Activated T-helper 9 cell treated with anti-CD3 and anti-CD28 coated beads, Interleukin-2, amount 50 U/mL, for 16 hours (primary cell): ENCODE data around the gene DSG2.

ENCODE experiments used
- DNase-seq: peaks from one replicate; pipeline ENCODE4 v3.0.0-alpha.2; 2020; ENCODE audit warnings: low read depth

The DSG2 gene

DNA sequence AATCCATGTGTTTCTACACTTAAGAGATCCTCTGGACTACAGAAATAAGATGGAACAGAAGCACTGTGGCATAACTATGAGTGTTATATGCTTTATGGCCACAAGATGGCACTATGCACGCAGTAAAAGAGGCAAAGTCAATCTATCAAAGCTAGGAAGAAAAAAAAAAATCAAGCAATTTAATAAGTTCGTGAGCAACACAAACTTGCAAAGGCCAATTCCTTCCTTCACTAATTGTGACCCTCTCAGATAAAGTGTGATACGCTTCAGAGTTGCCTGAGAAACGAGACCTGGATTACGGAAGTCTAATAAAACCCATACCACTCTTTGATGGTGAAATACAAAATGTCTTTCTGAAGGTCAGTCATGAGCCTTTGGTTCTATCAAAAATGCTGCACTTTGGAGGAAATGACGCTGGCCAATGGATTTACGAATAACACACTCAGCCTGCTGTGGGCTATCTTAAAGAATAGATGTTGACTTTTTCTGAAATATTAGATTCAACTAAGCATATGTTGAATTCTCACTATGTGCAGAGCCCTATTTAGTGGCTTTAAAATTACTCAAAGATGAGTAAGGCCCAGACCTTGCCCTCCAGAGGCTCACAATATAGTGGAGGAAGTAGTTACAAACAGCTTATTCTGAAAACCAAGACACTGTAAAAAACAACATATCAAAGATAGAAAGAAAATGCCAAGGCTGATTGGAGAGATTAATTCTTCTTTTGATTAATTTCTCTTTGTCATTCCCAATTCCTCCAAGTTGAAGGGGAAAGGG is 58.2 kb downstream of the DSG2 start:
- DNase-seq: no peak

DNA sequence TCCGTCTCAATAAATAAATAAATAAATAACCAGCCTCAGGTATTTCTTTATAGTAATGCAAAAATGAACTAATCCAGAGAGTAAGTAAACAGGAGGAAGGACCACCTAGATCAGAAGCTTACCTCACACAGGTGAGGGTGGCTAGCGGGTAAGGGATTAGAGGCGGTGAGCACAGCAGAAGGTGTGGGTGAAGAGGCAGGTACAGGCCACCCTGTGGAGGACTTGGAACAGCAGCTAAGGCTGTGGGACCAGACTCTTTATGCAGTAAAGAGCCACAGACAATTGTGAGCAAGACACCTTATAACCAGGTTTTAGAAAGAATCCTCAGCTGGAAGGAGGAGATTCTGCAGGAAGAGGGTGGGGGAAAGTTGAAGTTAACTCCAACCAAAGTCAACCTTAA is 59.5 kb downstream of the DSG2 start:
- DNase-seq: no peak

GRCh38 chr18:31558567-31558966 is 60.6 kb downstream of the DSG2 start:
- DNase-seq: no peak

- no peak for DNase-seq
These were observed 64.7 kb downstream of the DSG2 start for GRCh38 chr18:31562726-31563125.

DNA sequence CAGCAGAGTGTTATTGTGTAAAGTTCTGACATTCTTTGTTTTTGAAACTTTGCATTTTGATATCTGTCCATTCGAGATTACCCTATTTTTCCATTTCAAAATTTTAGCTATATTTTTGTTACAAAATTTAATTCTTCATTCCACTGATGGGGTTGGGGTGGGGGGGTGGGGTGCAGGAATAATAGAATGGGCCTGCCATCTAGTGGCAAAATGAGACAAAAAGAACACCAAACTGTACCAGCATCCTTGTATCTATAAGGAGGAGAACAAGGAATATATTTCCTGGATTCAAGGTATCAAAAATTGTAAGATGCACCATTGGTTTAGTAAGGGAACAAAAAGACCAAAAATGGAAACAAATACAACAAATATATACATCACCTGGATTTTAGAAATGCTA is 65.8 kb downstream of the DSG2 start:
- DNase-seq: no peak

DNA sequence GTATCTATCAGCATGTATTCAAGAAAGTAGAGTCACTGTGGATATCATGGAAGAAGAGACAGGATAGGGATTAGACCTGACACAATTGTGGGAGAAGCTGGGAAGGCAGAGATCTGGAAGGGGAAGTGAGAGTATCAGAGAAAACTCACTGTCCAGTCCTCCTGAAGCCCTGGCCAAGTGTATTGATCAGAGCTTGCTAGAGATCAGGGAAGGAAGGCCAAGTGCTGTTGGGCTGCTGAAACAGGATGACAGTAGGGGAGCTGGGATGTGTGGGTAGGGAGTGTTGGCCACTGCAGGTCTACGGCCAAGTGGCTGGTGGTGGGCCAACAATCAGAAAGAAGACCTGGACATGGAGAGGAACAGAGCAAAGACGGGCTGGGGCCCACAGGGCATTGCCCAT is 67.4 kb downstream of the DSG2 start:
- DNase-seq: no peak

DNA sequence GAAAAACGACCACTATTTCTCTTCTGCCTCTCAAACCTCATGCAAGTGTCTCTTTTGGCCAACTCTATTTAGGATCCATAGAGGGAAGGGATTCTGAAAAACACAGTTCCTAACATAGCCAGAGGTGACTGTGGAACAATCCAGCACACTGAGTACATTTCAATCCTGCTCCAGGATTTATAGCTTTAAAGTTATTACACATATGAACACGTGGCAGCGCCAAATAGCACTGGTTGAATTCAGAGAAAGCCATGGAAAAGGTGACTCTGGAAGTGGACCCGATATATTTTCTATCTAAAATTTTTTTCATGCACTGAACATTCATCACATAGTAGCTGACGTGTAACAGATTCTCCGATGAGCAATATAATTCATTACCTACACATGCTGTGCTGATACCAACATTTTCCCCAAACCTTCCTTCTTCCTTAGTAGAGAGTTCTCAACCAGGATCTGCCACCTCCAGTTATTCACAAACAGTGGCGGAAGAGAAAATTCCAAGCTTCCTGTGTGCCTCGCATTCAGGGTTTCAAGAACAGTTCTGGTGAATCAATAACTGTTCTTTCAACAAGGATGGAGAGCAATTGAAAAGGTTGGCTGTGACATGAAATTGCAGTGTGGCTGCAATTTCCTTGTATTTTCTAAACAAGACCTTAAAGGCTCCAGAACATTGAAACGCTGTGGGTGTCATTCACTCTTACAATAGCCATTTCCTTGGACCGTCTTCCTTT is 68.0 kb downstream of the DSG2 start:
- DNase-seq: no peak

DNA sequence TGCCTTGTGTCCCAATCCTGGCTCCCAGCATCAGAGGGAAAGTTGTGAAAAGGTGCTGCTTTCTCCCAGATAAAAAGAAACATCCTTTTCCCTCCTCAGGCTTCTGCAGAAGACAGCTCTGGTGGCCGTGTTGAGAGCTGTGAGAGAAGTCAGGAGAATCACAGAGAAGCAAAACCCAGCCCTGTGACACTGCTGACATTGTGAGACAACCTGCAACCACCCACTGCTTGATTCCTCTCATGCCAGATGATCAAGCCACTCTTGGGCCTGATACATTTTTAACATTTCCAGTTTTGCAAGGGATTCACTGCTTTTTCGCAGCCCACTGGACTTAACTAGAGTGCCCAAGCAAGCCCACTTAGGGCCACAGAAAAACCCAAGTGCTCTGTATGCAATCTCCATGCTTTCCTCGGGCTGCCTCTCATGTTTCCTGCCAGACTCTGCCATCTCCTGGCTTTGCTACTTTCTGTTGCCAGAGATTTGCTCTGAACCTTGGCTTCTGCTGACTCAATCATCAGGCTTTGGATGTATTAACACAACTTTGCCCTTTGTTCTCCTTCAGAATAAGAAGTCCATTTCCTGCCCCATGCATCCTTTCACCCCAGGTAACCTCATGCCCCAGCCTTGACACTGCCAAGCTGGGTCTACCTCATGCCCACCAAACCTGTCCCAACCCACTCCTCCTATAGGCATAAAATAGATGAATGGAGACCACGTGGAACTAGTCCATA is 68.8 kb downstream of the DSG2 start:
- DNase-seq: no peak

GRCh38 chr18:31572368-31572767 is 74.4 kb downstream of the DSG2 start:
- no peak for DNase-seq

DNA sequence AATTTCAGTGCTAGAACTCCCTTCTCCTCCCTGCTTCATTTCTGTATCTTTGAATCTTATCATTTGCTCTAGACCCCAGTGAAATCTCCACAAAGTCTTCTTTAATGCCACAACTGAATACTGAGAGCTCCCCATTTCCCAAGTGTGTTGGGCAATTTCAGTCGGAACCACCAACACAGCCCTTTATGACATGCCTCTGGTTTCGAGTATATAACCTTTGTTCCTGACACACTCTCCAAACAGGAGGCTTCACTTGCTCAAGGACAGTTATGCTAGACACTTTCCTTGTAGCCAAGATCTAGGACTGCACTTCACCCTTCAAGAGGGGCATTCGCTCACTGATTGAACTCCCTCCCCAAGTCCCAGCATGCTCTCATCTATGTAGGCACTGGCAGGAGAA is 75.1 kb downstream of the DSG2 start:
- no peak for DNase-seq

DNA sequence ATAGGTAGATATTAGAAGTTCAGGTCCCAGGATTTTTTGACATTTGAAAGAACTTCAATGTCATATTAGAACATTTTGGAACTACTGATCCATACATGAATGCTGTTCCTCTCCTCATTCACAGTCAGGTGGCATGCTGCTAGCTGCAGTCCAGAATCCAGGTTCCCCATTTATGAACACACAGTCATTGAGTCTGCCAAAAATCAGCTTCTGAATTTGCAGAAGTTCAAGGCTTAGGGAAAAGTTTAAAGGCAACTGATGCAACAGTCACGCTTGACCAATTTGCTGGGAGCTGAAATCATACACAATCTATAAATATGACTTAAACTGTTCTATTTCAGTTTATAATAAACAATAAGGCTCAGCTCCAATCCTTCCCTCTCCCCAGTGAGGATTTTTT is 76.4 kb downstream of the DSG2 start:
- DNase-seq: no peak

GRCh38 chr18:31575515-31576257 is 77.7 kb downstream of the DSG2 start:
- DNase-seq: no peak

GRCh38 chr18:31576670-31577069 is 78.7 kb downstream of the DSG2 start:
- DNase-seq: no peak

- no peak for DNase-seq
These were observed 79.2 kb downstream of the DSG2 start for GRCh38 chr18:31577195-31577594.

GRCh38 chr18:31578126-31578525 is 80.1 kb downstream of the DSG2 start:
- DNase-seq: no peak

DNA sequence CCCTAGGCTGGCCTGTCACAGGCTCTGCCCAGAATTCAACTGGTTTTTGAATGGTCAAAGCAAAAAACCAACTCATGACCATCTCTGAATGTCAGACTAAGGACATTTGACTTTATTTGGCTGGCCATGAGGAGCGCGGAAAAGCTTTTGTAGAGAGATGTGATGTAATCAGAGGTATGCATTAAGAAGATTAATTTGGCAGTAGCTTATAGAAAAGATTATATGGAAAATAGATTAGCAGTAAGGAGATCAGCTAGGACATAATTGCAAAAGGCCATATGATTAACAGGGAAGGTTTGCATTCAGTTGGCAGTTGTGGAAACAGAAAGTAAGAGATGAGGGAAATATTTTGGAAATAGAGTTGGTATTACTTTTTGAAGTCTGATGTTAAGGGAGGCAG is 81.4 kb downstream of the DSG2 start:
- DNase-seq: no peak

DNA sequence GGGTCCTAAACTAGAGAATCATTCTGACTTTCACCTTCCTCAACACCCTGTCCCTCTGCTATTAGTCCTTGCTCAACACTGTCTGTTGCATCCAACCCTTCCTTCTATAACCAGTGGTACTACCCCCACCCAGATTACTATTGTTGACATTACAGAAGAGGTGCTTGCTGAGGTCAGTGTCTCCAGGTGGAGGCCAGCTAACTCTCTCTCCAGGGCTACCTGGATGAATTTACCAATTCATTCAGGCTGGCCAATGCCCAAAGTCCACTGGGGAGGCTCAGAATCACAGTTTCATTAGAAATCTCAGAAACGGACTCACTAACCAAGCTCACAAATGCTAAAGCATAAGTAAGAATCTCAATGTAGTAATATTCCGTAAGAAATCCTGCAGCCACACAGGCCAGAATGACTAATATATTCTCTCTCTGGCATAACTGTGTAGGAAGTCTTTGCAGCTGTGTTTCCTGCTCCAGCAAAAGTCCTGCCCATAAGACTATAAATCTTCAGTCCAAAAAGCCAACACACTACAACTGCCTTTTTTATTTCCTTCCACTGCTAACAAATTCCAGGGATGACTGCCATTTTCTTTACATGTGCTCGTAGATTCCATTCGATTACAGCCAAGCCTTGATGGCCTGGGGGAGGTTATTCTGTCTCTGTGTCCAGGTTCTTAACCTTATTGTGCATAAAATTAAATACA is 83.7 kb downstream of the DSG2 start:
- DNase-seq: no peak

- no peak for DNase-seq
These were observed 85.3 kb downstream of the DSG2 start for GRCh38 chr18:31583185-31583854.

- DNase-seq: no peak
These were observed 88.0 kb downstream of the DSG2 start for GRCh38 chr18:31585991-31586390.

DNA sequence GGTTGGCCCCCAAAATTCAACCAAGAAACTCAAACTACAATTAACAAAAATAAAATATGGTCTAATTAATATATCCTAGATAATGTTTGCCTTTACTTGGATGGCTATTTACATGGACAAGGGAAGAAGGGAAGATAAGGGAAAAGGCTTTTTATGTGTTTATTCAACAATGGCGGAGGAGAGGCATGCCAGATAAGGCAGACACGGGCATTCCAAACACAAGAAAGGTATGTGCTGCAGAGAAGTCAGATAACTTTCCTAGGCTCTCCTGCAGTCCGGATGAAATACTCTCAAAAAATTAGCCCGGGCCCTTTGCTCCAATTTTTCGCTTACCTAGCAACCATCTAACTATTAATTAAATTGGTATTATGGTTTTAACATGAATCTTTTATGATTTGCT is 88.6 kb downstream of the DSG2 start:
- DNase-seq: no peak

DNA sequence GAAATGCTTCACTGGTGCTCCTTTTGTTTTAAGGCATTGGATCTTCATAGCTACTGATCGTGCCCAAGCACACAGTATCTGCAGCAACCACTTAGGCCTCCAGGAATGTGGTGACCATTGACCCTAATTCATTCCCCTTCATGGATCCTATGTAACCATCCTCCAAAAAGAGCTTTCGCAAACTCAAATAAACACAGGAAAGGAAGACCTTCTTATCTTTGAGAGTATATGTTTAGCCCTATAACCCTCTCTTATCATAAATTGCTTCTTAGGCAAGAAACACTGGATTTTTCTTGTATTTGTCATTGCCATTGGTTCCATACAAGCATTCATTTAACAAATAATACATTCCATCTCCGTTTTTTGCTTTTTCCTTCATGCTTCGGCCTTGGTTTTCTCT is 89.6 kb downstream of the DSG2 start:
- DNase-seq: no peak
